GM12874 (cell line): ENCODE measurements around the gene TARP.

Experiments
- TF ChIP-seq, protein P1 (sequence below): IDR thresholded peaks from 2 replicates; pipeline ENCODE4 v1.5.1; 2011; ENCODE audit warnings: low read depth, mild to moderate bottlenecking, control low read depth, low read length, moderate library complexity; ENCODE audit not compliant: insufficient read depth

The TARP gene

DNA sequence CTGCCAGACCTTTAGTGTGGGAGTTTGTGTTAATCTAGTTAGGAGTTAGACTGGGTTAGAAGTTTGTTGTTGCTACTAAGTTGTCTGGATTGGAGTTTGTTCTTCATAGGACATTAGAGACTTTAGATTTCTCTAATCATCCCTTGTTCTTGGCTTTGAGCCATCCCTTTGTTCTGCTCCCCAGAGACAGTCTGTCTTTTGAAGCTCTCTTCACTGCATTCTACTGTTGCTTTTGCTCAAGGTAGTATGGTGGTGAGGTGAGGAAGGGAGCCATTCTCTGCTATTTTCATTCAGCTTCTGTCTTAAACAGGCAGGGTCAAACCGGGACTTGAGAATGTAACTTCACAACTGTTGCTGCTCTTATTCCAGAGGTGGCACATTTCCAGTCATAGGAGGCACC lies 10.4 kb upstream of the TARP start:
- TF ChIP-seq, protein P1, sequence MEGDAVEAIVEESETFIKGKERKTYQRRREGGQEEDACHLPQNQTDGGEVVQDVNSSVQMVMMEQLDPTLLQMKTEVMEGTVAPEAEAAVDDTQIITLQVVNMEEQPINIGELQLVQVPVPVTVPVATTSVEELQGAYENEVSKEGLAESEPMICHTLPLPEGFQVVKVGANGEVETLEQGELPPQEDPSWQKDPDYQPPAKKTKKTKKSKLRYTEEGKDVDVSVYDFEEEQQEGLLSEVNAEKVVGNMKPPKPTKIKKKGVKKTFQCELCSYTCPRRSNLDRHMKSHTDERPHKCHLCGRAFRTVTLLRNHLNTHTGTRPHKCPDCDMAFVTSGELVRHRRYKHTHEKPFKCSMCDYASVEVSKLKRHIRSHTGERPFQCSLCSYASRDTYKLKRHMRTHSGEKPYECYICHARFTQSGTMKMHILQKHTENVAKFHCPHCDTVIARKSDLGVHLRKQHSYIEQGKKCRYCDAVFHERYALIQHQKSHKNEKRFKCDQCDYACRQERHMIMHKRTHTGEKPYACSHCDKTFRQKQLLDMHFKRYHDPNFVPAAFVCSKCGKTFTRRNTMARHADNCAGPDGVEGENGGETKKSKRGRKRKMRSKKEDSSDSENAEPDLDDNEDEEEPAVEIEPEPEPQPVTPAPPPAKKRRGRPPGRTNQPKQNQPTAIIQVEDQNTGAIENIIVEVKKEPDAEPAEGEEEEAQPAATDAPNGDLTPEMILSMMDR: no peak

DNA sequence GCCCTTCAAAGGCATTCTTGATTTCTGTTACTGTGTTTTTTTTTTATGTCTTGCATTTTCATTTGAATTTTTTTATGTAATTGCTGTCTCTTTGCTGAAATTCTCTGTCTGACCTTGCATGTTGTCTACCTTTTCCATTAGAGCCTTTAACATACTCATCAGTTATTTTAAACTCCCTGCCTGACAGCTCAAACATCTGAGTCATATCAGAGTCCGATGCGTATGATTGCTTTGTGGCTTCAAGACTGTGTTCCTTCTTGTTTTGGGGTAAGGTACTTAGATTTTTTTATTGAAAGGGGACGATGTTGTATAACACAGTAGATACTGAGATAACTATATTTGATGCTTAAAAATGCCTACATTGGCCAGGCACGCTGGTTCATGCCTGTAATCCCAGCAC lies 9.7 kb upstream of the TARP start:
- TF ChIP-seq, protein P1: no peak

DNA sequence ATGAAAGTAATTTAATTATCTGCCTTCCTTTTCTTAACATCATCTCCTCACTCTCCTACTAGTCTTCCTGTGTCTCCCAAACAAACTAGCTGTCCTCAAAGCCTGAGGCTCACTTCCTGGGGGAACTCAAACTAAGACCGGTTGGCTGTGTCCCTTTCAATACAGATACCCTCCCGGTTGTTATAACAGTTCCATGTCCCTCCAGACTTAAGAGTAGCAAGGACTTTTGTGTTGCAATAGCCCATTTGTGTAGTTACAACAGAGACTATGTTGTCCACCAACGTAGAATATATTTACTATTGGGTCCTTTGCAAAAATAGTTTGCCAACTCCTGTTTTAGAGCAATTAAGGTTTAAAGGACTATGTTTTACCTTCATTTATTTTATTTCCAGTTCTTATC lies 8.6 kb upstream of the TARP start:
- TF ChIP-seq, protein P1: no peak

DNA sequence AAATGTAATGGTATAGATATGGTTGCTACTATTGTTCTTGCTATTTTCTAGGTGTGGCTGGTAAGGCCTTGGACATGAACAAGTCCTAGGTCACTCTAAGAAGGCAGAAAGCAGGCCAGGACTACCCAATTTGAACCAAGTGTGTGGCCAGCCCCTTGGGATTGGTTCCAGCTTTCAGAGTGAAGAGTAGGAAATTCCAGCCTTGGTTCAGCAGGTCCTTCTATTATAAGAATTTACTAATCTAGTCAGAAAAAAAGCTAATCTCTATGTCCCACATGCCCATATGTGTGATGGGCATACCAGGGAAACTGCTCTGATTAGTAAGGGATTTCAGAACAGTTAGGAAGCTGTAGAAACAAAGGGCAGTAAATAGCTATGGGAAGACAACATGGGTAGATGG lies 7.8 kb upstream of the TARP start:
- TF ChIP-seq, protein P1: no peak

DNA sequence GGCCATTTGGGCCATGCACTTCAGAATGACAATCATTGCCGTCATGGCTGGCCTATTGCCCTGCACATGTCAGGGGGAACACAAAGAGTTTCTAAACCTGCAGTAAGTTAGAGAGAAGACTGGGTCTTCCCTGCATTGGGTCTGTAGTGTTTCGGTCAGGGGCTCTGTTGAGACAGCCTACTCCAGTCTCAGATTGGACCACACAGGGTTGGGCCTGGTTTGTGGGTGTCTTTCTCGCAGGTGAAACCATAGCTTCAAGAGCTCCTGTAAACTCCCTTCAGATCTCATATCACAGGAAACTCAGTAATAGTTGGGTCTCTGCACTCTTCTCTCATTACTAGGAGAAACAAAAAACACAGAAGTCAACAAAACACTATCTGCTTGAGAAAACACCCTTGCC lies 7.3 kb upstream of the TARP start:
- TF ChIP-seq, protein P1: no peak

DNA sequence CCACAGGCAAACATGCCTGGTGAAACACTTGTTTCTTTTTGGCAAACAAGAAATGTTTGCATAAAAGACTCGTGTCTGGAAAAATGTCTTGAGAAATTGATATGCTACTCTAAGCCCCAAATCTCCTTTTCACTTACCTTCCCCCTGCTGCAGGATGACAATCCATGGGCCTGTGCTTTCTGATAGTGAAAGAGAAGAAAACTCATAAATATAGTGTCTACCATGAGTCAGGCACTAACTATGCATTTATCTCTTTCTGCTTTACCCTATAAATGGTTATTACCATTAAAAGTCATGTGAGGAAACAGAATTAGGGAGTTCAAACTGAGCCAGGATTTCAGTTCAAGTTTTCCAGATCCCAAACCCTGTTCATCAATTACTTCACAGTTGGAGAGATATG lies 6.6 kb upstream of the TARP start:
- TF ChIP-seq, protein P1: no peak

DNA sequence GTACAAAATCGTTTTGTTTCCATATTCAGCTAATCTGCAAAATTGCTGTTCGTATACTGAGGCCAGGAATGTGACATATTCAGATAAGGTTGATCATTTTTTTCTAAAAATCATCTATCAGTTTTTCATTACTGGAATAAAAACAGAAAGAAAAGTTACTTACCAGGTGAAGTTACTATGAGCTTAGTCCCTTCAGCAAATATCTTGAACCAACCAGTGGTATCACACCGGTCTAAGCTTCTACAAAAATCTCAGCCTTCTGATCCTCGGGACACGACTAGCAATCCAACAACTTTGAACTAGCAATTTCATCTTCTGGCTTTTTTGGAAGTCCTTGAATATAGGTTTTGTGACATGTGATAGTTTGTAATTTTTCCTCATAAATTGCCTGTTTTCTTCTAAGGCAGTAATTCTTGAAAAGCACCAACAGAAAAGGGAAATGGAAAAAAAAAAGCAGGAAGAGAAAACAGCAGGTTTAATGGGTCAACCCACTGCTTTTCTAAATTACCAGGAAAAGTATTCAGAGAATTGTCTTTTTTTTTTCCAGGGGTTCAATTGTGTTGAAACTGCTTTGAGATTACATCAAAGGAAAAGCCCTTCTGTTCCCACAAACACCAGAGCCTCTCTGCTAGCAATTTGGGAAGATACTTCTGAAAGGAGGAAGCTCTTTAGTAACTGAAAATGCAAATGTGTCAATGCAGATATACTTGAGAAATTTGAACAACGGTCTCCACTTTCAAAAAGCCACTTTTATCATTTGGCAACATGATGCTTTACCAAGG lies 2.9 kb upstream of the TARP start:
- TF ChIP-seq, protein P1: no peak
